Prostate gland (tissue), 2 donors: ENCODE data around the gene C14orf132.

Experiments
- POLR2A ChIP-seq: fragments of 450-650 bp; IDR thresholded peaks from one replicate; pipeline ENCODE4 v1.6.1; 2016; ENCODE audit warnings: antibody characterized with exemption, mild to moderate bottlenecking
- POLR2AphosphoS5 ChIP-seq: sonication (generic); formaldehyde crosslinking; IDR thresholded peaks from one replicate; pipeline ENCODE4 v1.6.1; 2017; ENCODE audit warnings: antibody characterized with exemption
- TF ChIP-seq, protein P1 (sequence below), 4 experiments: fragments of 200-600 bp in 2 of 4; fragments of 450-650 bp in 2 of 4; sonication (generic) in 2 of 4; IDR thresholded peaks; 1 replicate in 3 of 4; 2 replicates in 1 of 4; pipeline ENCODE4 v1.5.1; 2016 to 2019; ENCODE audit warnings: antibody characterized with exemption in 4 of 4, mild to moderate bottlenecking in 2 of 4, moderate library complexity in 2 of 4

DNA sequence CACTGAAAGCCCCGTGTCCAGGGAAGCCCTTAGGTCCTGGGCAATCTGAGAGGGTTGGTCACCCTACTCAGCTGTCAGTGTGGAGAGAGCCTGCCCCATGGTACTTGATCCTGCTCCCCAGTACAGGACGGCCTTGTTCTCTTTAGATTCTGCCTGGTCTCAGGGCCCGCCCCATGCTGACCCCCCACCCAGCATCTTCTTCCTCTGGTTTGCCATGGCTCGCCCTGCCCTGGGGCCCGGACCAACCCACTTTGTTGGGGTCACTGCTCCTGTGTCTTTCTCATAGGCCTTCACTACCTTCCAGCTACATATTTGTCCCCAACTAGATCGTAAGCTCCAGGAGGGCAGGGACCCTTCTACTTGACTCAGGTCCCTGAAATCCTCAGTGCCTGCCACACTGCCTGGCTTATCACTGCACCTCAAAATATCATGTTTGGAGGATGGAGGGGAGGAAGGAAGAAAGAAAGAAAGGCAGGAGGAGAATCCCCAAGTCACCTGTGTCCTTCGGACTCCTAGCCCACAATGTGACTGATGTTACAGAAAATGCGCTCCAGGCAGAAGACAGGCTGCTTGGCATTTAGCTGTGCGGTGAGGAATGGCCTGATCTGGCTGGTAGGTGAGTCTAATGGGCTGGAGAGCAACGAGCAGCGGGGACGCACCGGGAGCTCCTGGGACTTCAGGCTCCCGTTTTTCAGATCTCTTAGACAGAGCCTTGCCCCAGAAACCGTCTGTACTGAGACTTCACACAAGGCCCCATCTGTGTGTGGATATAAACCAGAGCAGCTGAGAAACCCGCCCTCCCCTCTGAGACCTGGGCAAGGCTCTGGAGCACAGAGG is 66.1 kb downstream of the C14orf132 start:
- TF ChIP-seq, protein P1, sequence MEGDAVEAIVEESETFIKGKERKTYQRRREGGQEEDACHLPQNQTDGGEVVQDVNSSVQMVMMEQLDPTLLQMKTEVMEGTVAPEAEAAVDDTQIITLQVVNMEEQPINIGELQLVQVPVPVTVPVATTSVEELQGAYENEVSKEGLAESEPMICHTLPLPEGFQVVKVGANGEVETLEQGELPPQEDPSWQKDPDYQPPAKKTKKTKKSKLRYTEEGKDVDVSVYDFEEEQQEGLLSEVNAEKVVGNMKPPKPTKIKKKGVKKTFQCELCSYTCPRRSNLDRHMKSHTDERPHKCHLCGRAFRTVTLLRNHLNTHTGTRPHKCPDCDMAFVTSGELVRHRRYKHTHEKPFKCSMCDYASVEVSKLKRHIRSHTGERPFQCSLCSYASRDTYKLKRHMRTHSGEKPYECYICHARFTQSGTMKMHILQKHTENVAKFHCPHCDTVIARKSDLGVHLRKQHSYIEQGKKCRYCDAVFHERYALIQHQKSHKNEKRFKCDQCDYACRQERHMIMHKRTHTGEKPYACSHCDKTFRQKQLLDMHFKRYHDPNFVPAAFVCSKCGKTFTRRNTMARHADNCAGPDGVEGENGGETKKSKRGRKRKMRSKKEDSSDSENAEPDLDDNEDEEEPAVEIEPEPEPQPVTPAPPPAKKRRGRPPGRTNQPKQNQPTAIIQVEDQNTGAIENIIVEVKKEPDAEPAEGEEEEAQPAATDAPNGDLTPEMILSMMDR (IDR thresholded peaks at IDR 0.05): no peak
- TF ChIP-seq POLR2A (no peak), POLR2AphosphoS5 (no peak)
